CD4-positive, CD25-positive, alpha-beta regulatory T cell (primary cell): ENCODE results near the gene RBM46. TPM values are rescaled to one million over a fixed set of nuclear protein-coding genes. Genes with fewer than 3 reads are reported as not detected.
"Not testable (repeated sequence)": the region's sequence is repeated elsewhere in the genome, so short reads cannot be mapped to it uniquely, and the experiment has no call there.

Source experiments
- ATAC-seq, 2 donors: fragments of 150-1000 bp; cut with Tn5 transposase; one replicate each; pipeline ENCODE4 v1.10.0; 2021; ENCODE audit warnings: low read depth in 2 of 2, moderate number of reproducible peaks in 2 of 2, moderate library complexity in 1 of 2
- DNase-seq, 3 donors: peaks; one replicate each; pipeline versions ENCODE4 v3.0.0 to v3.0.0-alpha.2; 2012 to 2022; ENCODE audit warnings: mixed read lengths in 1 of 3
- H3K27ac ChIP-seq: one replicate; pipeline ENCODE4 v1.7.0; 2013; ENCODE audit warnings: mild to moderate bottlenecking, low read length; ENCODE audit not compliant: insufficient read depth, poor library complexity, severe bottlenecking
- H3K27me3 ChIP-seq: one replicate; pipeline ENCODE4 v1.7.0; 2013; ENCODE audit warnings: low read length; ENCODE audit not compliant: control insufficient read depth, insufficient read depth
- H3K36me3 ChIP-seq: one replicate; pipeline ENCODE4 v1.7.0; 2013; ENCODE audit warnings: mild to moderate bottlenecking, low read length, moderate library complexity; ENCODE audit not compliant: control insufficient read depth, insufficient read depth
- H3K4me1 ChIP-seq: 2 replicates; pipeline ENCODE4 v1.7.0; 2013; ENCODE audit warnings: mild to moderate bottlenecking, low read length; ENCODE audit not compliant: insufficient read depth, control insufficient read depth, poor library complexity, severe bottlenecking
- H3K4me3 ChIP-seq: one replicate; pipeline ENCODE4 v1.7.0; 2013; ENCODE audit warnings: low read depth, mild to moderate bottlenecking, low read length, moderate library complexity
- H3K9me3 ChIP-seq, 2 experiments: 1 replicate in 1 of 2; 2 replicates in 1 of 2; pipeline ENCODE4 v1.7.0; 2013; ENCODE audit warnings: low read length in 2 of 2, mild to moderate bottlenecking in 1 of 2, moderate library complexity in 1 of 2; ENCODE audit not compliant: control insufficient read depth in 2 of 2
- H3K27ac Mint-ChIP-seq, 3 donors: one replicate each; pipeline ENCODE4 v1.8.0; 2020 to 2022; ENCODE audit warnings: mild to moderate bottlenecking in 3 of 3, mixed read lengths in 3 of 3, moderate library complexity in 2 of 3
- H3K27me3 Mint-ChIP-seq: one replicate; pipeline ENCODE4 v1.8.0; 2022; ENCODE audit warnings: mild to moderate bottlenecking, mixed read lengths
- H3K36me3 Mint-ChIP-seq: one replicate; pipeline ENCODE4 v1.8.0; 2020; ENCODE audit warnings: mixed read lengths
- H3K4me1 Mint-ChIP-seq, 4 donors: one replicate each; pipeline ENCODE4 v1.8.0; 2020 to 2022; ENCODE audit warnings: mixed read lengths in 4 of 4, mild to moderate bottlenecking in 1 of 4
- H3K4me3 Mint-ChIP-seq, 4 donors: one replicate each; pipeline ENCODE4 v1.8.0; 2020 to 2022; ENCODE audit warnings: mild to moderate bottlenecking in 4 of 4, mixed read lengths in 4 of 4, moderate library complexity in 3 of 4
- H3K9me3 Mint-ChIP-seq, 7 donors: one replicate each; pipeline ENCODE4 v1.8.0; 2020 to 2022; ENCODE audit warnings: mixed read lengths in 7 of 7, mild to moderate bottlenecking in 3 of 7, moderate library complexity in 2 of 7
- polyA plus RNA-seq, 4 donors: library from polyadenylated mRNA; unstranded; fragments of 300-500 nt; fragmentation: Illumina TruSeq; gene quantifications; one replicate each; pipeline ENCODE4 v1.2.3, GENCODE V29; 2021
- total RNA-seq: library from RNA; stranded (reverse); gene quantifications from one replicate; pipeline ENCODE4 v1.2.3, GENCODE V29; 2022

RBM46 gene
- total and polyA plus RNA-seq, 5 donors from 2014 or later = not detected

- Histone ChIP-seq H3K4me1 (no peaks in the 10 kb centered on the region), H3K27ac (no peak overlapping the region), H3K4me3 (no peak overlapping the region), H3K9me3 (no peaks in the 10 kb centered on the region), H3K36me3 (no peaks in the 10 kb centered on the region), H3K27me3 (no peaks in the 10 kb centered on the region)
- Mint-ChIP-seq H3K36me3 (no peaks in the 10 kb centered on the region), H3K4me1 (no peaks in the 10 kb centered on the region), H3K27me3 (no peaks in the 10 kb centered on the region), H3K9me3 (peaks cover 0 to 6% (median 2%) of the 10 kb centered on the region in 7 donors), H3K27ac (no peak overlapping the region), H3K4me3 (no peak overlapping the region)
- no peak for ATAC-seq
- DNase-seq = no peak
These were observed 57.6 kb downstream of the RBM46 start for GRCh38 chr4:154838694-154839093.

GRCh38 chr4:154854362-154854761 lies 73.3 kb downstream of the RBM46 start:
- Mint-ChIP-seq H3K4me1 (no peaks in the 10 kb centered on the region), H3K4me3 (no peak overlapping the region), H3K36me3 (no peaks in the 10 kb centered on the region), H3K27ac (no peak overlapping the region), H3K27me3 (no peaks in the 10 kb centered on the region), H3K9me3 (peaks cover 0 to 5% (median 1%) of the 10 kb centered on the region in 7 donors)
- Histone ChIP-seq H3K27me3 (no peaks in the 10 kb centered on the region), H3K27ac (no peak overlapping the region), H3K4me3 (no peak overlapping the region), H3K36me3 (no peaks in the 10 kb centered on the region), H3K9me3 (no peaks in the 10 kb centered on the region), H3K4me1 (no peaks in the 10 kb centered on the region)
- DNase-seq (no peak), ATAC-seq (no peak)

- Histone ChIP-seq H3K27me3 (no peaks in the 10 kb centered on the region), H3K4me1 (no peaks in the 10 kb centered on the region), H3K27ac (no peak overlapping the region), H3K9me3 (peaks cover 0 to 8% of the 10 kb centered on the region in 2 experiments), H3K36me3 (no peaks in the 10 kb centered on the region), H3K4me3 (no peak overlapping the region)
- no peak for DNase-seq
- Mint-ChIP-seq H3K4me3 (no peak overlapping the region), H3K9me3 (peaks cover 0 to 12% (median 2%) of the 10 kb centered on the region in 7 donors), H3K27me3 (no peaks in the 10 kb centered on the region), H3K27ac (no peak overlapping the region), H3K4me1 (no peaks in the 10 kb centered on the region), H3K36me3 (no peaks in the 10 kb centered on the region)
- ATAC-seq = no peak
These were observed 77.1 kb downstream of the RBM46 start for GRCh38 chr4:154858166-154858565.

GRCh38 chr4:154868414-154869194 lies 87.5 kb downstream of the RBM46 start:
- peaks cover 5 to 13% of the 10 kb centered on the region in 2 experiments for H3K9me3 ChIP-seq
- no peak for ATAC-seq
- H3K4me3 Mint-ChIP-seq = peak overlapping the region in 1 of 4 donors; percentile 23
- H3K27ac Mint-ChIP-seq = no peak overlapping the region
- no peaks in the 10 kb centered on the region for H3K27me3 ChIP-seq
- no peaks in the 10 kb centered on the region for H3K4me1 ChIP-seq
- H3K36me3 Mint-ChIP-seq = no peaks in the 10 kb centered on the region
- H3K36me3 ChIP-seq = no peaks in the 10 kb centered on the region
- H3K4me3 ChIP-seq = no peak overlapping the region
- no peaks in the 10 kb centered on the region for H3K4me1 Mint-ChIP-seq
- DNase-seq = no peak
- H3K27me3 Mint-ChIP-seq = no peaks in the 10 kb centered on the region
- no peak overlapping the region for H3K27ac ChIP-seq
- H3K9me3 Mint-ChIP-seq = peaks cover 4 to 29% (median 9%) of the 10 kb centered on the region in 7 donors

- H3K9me3 ChIP-seq = peaks cover 5 to 13% of the 10 kb centered on the region in 2 experiments
- DNase-seq (no peak), ATAC-seq (no peak)
- peaks cover 2 to 23% (median 11%) of the 10 kb centered on the region in 7 donors for H3K9me3 Mint-ChIP-seq
- H3K27me3 ChIP-seq = no peaks in the 10 kb centered on the region
- no peak overlapping the region for H3K27ac Mint-ChIP-seq
- no peaks in the 10 kb centered on the region for H3K36me3 ChIP-seq
- H3K36me3 Mint-ChIP-seq = no peaks in the 10 kb centered on the region
- H3K27ac ChIP-seq = no peak overlapping the region
- H3K4me1 Mint-ChIP-seq = no peaks in the 10 kb centered on the region
- H3K4me3 ChIP-seq = no peak overlapping the region
- H3K4me1 ChIP-seq = no peaks in the 10 kb centered on the region
- no peak overlapping the region for H3K4me3 Mint-ChIP-seq
- no peaks in the 10 kb centered on the region for H3K27me3 Mint-ChIP-seq
These were observed 88.2 kb downstream of the RBM46 start for GRCh38 chr4:154869301-154869700.

- H3K4me3 ChIP-seq = no peak overlapping the region
- H3K4me1 ChIP-seq = no peaks in the 10 kb centered on the region
- H3K27ac ChIP-seq = no peak overlapping the region
- peaks cover 0 to 16% (median 11%) of the 10 kb centered on the region in 7 donors for H3K9me3 Mint-ChIP-seq
- H3K27ac Mint-ChIP-seq = no peak overlapping the region
- no peaks in the 10 kb centered on the region for H3K36me3 Mint-ChIP-seq
- no peaks in the 10 kb centered on the region for H3K27me3 ChIP-seq
- ATAC-seq (no peak), DNase-seq (no peak)
- peaks cover 5 to 13% of the 10 kb centered on the region in 2 experiments for H3K9me3 ChIP-seq
- H3K27me3 Mint-ChIP-seq = no peaks in the 10 kb centered on the region
- H3K4me3 Mint-ChIP-seq = no peak overlapping the region
- H3K36me3 ChIP-seq = no peaks in the 10 kb centered on the region
- H3K4me1 Mint-ChIP-seq = no peaks in the 10 kb centered on the region
These were observed 91.1 kb downstream of the RBM46 start for GRCh38 chr4:154872198-154872597.

- H3K9me3 Mint-ChIP-seq = peaks cover 0 to 18% (median 8%) of the 10 kb centered on the region in 7 donors
- H3K4me3 Mint-ChIP-seq, H3K4me1 ChIP-seq, H3K4me3 ChIP-seq, H3K27me3 ChIP-seq, H3K27ac Mint-ChIP-seq, H3K27me3 Mint-ChIP-seq, H3K36me3 ChIP-seq, H3K4me1 Mint-ChIP-seq, ATAC-seq, H3K27ac ChIP-seq, DNase-seq, H3K36me3 Mint-ChIP-seq: not testable (repeated sequence)
- peaks cover 5 to 13% of the 10 kb centered on the region in 2 experiments for H3K9me3 ChIP-seq
These were observed 93.0 kb downstream of the RBM46 start for GRCh38 chr4:154874049-154874448.
